HepG2 (cell line): ENCODE data around the gene GMEB2. TPM values are rescaled to one million over a fixed set of nuclear protein-coding genes. Genes with fewer than 3 reads are reported as not detected.

ENCODE experiments used
- AGO2 ChIP-seq: fragments of 200-400 bp; formaldehyde crosslinking; optimal IDR thresholded peaks from 2 replicates; pipeline ENCODE3; 2017; ENCODE audit warnings: mild to moderate bottlenecking, low read depth, low read length, moderate library complexity
- FOXO1 ChIP-seq: sonication (generic); formaldehyde crosslinking; IDR thresholded peaks from 2 replicates; pipeline ENCODE4 v1.4.0; 2020; ENCODE audit warnings: missing genetic modification reagents
- HES4 ChIP-seq: sonication (generic); formaldehyde crosslinking; IDR thresholded peaks from 2 replicates; pipeline ENCODE4 v1.9.0; 2021; ENCODE audit warnings: mild to moderate bottlenecking, missing genetic modification reagents, borderline replicate concordance
- IKZF4 ChIP-seq: sonication (generic); formaldehyde crosslinking; IDR thresholded peaks from 2 replicates; pipeline ENCODE4 v1.5.1; 2020; ENCODE audit warnings: borderline replicate concordance, mild to moderate bottlenecking, low read depth, missing genetic modification reagents; ENCODE audit errors: not compliant biosample characterization
- MAFK ChIP-seq, 2 experiments: IDR thresholded peaks in 1 of 2; conservative IDR thresholded peaks in 1 of 2; 2 replicates each; pipeline ENCODE4 v1.6.1; 2011; ENCODE audit warnings: improper control_type of control experiment in 2 of 2, low read length in 2 of 2
- MAX ChIP-seq: IDR thresholded peaks from 2 replicates; pipeline ENCODE4 v1.6.1; 2012; ENCODE audit warnings: inconsistent platforms
- NFKB2 ChIP-seq: sonication (generic); formaldehyde crosslinking; IDR thresholded peaks from 2 replicates; pipeline ENCODE4 v1.4.0; 2020; ENCODE audit warnings: missing genetic modification reagents, borderline replicate concordance
- RARA ChIP-seq: IDR thresholded peaks from 2 replicates; pipeline ENCODE4 v1.6.1; 2016; ENCODE audit warnings: missing genetic modification reagents, missing compliant biosample characterization
- THAP7 ChIP-seq: sonication (generic); formaldehyde crosslinking; IDR thresholded peaks from 2 replicates; pipeline ENCODE4 v1.8.1; 2023; ENCODE audit warnings: mild to moderate bottlenecking, missing genetic modification reagents
- ZBTB42 ChIP-seq: sonication (generic); formaldehyde crosslinking; IDR thresholded peaks from 2 replicates; pipeline ENCODE4 v1.5.0; 2020; ENCODE audit warnings: mild to moderate bottlenecking, missing genetic modification reagents
- ZKSCAN1 ChIP-seq: fragments of 150-350 bp; IDR thresholded peaks from 2 replicates; pipeline ENCODE4 v1.6.1; 2014; ENCODE audit warnings: low read length
- ZKSCAN8 ChIP-seq: IDR thresholded peaks from 2 replicates; pipeline ENCODE4 v1.6.1; 2016; ENCODE audit warnings: borderline replicate concordance, missing genetic modification reagents, missing compliant biosample characterization
- ZNF274 ChIP-seq: sonication (generic); formaldehyde crosslinking; IDR thresholded peaks from 2 replicates; pipeline ENCODE4 v1.5.1; 2020; ENCODE audit warnings: mild to moderate bottlenecking, missing genetic modification reagents
- ZNF33A ChIP-seq: sonication (generic); formaldehyde crosslinking; IDR thresholded peaks from 2 replicates; pipeline ENCODE4 v1.5.1; 2020; ENCODE audit warnings: missing genetic modification reagents, mild to moderate bottlenecking, moderate library complexity, borderline replicate concordance
- ZNF567 ChIP-seq: sonication (generic); formaldehyde crosslinking; IDR thresholded peaks from 2 replicates; pipeline ENCODE4 v1.8.1; 2023; ENCODE audit warnings: mild to moderate bottlenecking, missing genetic modification reagents, borderline replicate concordance
- ZNF781 ChIP-seq: sonication (generic); formaldehyde crosslinking; IDR thresholded peaks from 2 replicates; pipeline ENCODE4 v1.5.1; 2020; ENCODE audit warnings: borderline replicate concordance, mild to moderate bottlenecking, missing genetic modification reagents; ENCODE audit errors: not compliant biosample characterization
- polyA plus RNA-seq, 8 experiments: library from polyadenylated mRNA; depleted of rRNA in 3 of 8; stranded (reverse) in 7 of 8; unstranded in 1 of 8; fragments of >200 nt; fragmentation: Illumina TruSeq in 4 of 8; extraction: Trizol in 4 of 8; gene quantifications; 2 replicates each; pipeline versions ENCODE4 v1.2.1 to v1.2.3, GENCODE V29; 2011 to 2016; ENCODE audit warnings: low read depth in 4 of 8, missing spikeins in 1 of 8, mixed read lengths in 1 of 8; ENCODE audit not compliant: insufficient read depth in 1 of 8
- total RNA-seq, 5 experiments: library from RNA; depleted of rRNA; stranded (reverse); fragments of >200 nt; fragmentation: Illumina TruSeq; extraction: Trizol; gene quantifications; 2 replicates each; pipeline ENCODE4 v1.2.3, GENCODE V29; 2016; ENCODE audit warnings: low read depth in 1 of 5
- TF ChIP-seq, protein P1 (sequence below): sonication (generic); formaldehyde crosslinking; IDR thresholded peaks from 2 replicates; pipeline ENCODE4 v1.5.1; 2020; ENCODE audit warnings: missing genetic modification reagents, mild to moderate bottlenecking, borderline replicate concordance
- TF ChIP-seq, protein P2 (sequence below): sonication (generic); formaldehyde crosslinking; IDR thresholded peaks from 2 replicates; pipeline ENCODE4 v1.8.0; 2022; ENCODE audit warnings: missing genetic modification reagents, mild to moderate bottlenecking, borderline replicate concordance
- TF ChIP-seq, protein P3 (sequence below): sonication (generic); formaldehyde crosslinking; IDR thresholded peaks from 2 replicates; pipeline ENCODE4 v1.8.0; 2022; ENCODE audit warnings: missing genetic modification reagents, mild to moderate bottlenecking, moderate library complexity, borderline replicate concordance
- TF ChIP-seq, protein P4 (sequence below): sonication (generic); formaldehyde crosslinking; IDR thresholded peaks from 2 replicates; pipeline ENCODE4 v1.5.0; 2020; ENCODE audit warnings: missing genetic modification reagents

Gene GMEB2
- total and polyA plus RNA-seq, 2 of the 13 experiments (the other 11 are each of a cell fraction or from before 2014, with no cell fraction given) = 10.6 to 12.4 TPM

- no peak for TF ChIP-seq ZBTB42 (CRISPR knock-in tag)
- TF ChIP-seq HES4 = peak; percentile 76; the same call in 1 of the 2 replicates
- no peak for TF ChIP-seq ZNF567 (CRISPR knock-in tag)
- TF ChIP-seq MAX = peak; percentile 76
- TF ChIP-seq RARA (CRISPR knock-in tag) = peak; percentile 65; the same call in 1 of the 2 replicates
- TF ChIP-seq AGO2 = no peak
- peak; percentile 68; the same call in 1 of the 2 replicates for TF ChIP-seq ZNF274
- no peak for TF ChIP-seq MAFK (conservative IDR thresholded peaks at IDR 0.05 in 1 of 2, IDR thresholded peaks at IDR 0.05 in 1 of 2; ENCODE audit: low read length in 2 of 2)
- TF ChIP-seq, protein P1, sequence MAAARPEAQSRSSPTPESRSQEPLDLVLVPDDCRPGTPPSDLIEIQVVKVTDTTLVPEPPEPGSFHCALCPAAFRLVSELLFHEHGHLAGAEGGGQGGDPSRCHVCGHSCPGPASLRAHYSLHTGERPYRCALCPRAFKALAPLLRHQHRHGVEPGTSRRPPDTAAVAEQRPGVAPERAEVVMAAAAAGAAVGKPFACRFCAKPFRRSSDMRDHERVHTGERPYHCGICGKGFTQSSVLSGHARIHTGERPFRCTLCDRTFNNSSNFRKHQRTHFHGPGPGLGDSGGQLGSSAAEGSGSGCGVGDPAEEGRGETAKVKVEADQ = 0 out of 2 replicates have a peak, but pooled peaks have one; percentile 41
- 0 out of 2 replicates have a peak, but pooled peaks have one; percentile 17 for TF ChIP-seq FOXO1 (CRISPR knock-in tag)
- TF ChIP-seq, protein P2, sequence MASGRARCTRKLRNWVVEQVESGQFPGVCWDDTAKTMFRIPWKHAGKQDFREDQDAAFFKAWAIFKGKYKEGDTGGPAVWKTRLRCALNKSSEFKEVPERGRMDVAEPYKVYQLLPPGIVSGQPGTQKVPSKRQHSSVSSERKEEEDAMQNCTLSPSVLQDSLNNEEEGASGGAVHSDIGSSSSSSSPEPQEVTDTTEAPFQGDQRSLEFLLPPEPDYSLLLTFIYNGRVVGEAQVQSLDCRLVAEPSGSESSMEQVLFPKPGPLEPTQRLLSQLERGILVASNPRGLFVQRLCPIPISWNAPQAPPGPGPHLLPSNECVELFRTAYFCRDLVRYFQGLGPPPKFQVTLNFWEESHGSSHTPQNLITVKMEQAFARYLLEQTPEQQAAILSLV (CRISPR knock-in tag) = peak; percentile 79; the same call in 1 of the 2 replicates
- TF ChIP-seq THAP7 (CRISPR knock-in tag) = no peak
- TF ChIP-seq ZNF781 = peak; percentile 50
- TF ChIP-seq ZNF33A = no peak
- TF ChIP-seq ZKSCAN8 (CRISPR knock-in tag) = peak; percentile 60; the same call in 1 of the 2 replicates
- TF ChIP-seq, protein P3, sequence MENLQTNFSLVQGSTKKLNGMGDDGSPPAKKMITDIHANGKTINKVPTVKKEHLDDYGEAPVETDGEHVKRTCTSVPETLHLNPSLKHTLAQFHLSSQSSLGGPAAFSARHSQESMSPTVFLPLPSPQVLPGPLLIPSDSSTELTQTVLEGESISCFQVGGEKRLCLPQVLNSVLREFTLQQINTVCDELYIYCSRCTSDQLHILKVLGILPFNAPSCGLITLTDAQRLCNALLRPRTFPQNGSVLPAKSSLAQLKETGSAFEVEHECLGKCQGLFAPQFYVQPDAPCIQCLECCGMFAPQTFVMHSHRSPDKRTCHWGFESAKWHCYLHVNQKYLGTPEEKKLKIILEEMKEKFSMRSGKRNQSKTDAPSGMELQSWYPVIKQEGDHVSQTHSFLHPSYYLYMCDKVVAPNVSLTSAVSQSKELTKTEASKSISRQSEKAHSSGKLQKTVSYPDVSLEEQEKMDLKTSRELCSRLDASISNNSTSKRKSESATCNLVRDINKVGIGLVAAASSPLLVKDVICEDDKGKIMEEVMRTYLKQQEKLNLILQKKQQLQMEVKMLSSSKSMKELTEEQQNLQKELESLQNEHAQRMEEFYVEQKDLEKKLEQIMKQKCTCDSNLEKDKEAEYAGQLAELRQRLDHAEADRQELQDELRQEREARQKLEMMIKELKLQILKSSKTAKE (CRISPR knock-in tag) = peak; percentile 36
- no peak for TF ChIP-seq NFKB2 (CRISPR knock-in tag)
- no peak for TF ChIP-seq IKZF4
- TF ChIP-seq ZKSCAN1 = no peak
- TF ChIP-seq, protein P4, sequence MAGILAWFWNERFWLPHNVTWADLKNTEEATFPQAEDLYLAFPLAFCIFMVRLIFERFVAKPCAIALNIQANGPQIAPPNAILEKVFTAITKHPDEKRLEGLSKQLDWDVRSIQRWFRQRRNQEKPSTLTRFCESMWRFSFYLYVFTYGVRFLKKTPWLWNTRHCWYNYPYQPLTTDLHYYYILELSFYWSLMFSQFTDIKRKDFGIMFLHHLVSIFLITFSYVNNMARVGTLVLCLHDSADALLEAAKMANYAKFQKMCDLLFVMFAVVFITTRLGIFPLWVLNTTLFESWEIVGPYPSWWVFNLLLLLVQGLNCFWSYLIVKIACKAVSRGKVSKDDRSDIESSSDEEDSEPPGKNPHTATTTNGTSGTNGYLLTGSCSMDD (CRISPR knock-in tag) = no peak
Observed at GRCh38 chr20:63574829-63575743, 51.8 kb downstream of the GMEB2 start (continued).
